B cell (primary cell): ENCODE measurements around the gene PCK2. TPM values are rescaled to one million over a fixed set of nuclear protein-coding genes. Genes with fewer than 3 reads are reported as not detected.

Experiments used
- ATAC-seq: fragments of 200-7000 bp; cut with Tn5 transposase; one replicate; pipeline ENCODE4 v1.10.0; 2021; ENCODE audit warnings: low read depth, mild to moderate bottlenecking, moderate number of reproducible peaks, moderate library complexity
- CTCF ChIA-PET: fragments of 350-600 bp; sonication (Branson Sonifier 250); formaldehyde crosslinking; loops from one replicate; lab custom pipeline; 2021; ENCODE audit warnings: antibody characterized with exemption, inconsistent platforms; lab: Charles Lee
- POLR2A ChIA-PET: fragments of 350-600 bp; sonication (Branson Sonifier 250); formaldehyde crosslinking; loops from one replicate; lab custom pipeline; 2021; ENCODE audit warnings: antibody characterized with exemption; lab: Charles Lee
- DNase-seq: peaks from one replicate; pipeline ENCODE4 v3.0.0; 2013
- H2AFZ ChIP-seq: 2 replicates; pipeline ENCODE4 v1.6.1; 2012; ENCODE audit warnings: mild to moderate bottlenecking, low read depth, low read length; ENCODE audit not compliant: insufficient read depth, poor library complexity, severe bottlenecking
- H3K27ac ChIP-seq, 2 donors: 1 replicate in 1 of 2; 2 replicates in 1 of 2; pipeline ENCODE4 v1.5.1; 2012 to 2013; ENCODE audit warnings: low read length in 2 of 2, mild to moderate bottlenecking in 2 of 2, moderate library complexity in 1 of 2
- H3K27me3 ChIP-seq, 4 experiments: fragments of 200-600 bp in 1 of 4; sonication (generic) in 1 of 4; replicated peaks in 1 of 4; 1 replicate in 2 of 4; 2 replicates in 2 of 4; pipeline versions ENCODE4 v1.6.1 to v1.7.0; 2013 to 2016; ENCODE audit warnings: low read length in 3 of 4, mild to moderate bottlenecking in 2 of 4, mixed read lengths in 1 of 4, moderate library complexity in 1 of 4; ENCODE audit not compliant: insufficient read depth in 4 of 4, control insufficient read depth in 3 of 4; ENCODE audit errors: control extremely low read depth in 1 of 4
- H3K36me3 ChIP-seq, 2 experiments: replicated peaks in 1 of 2; 1 replicate in 1 of 2; 2 replicates in 1 of 2; pipeline versions ENCODE4 v1.6.1 to v1.7.1; 2013; ENCODE audit warnings: low read length in 1 of 2; ENCODE audit not compliant: insufficient read depth in 2 of 2, control insufficient read depth in 1 of 2; ENCODE audit errors: control extremely low read depth in 1 of 2, extremely low read depth in 1 of 2
- H3K4me1 ChIP-seq, 2 donors: fragments of 200-600 bp in 1 of 2; sonication (generic) in 1 of 2; 1 replicate in 1 of 2; 2 replicates in 1 of 2; pipeline versions ENCODE4 v1.5.1 to v1.6.1; 2013 to 2017; ENCODE audit warnings: low read length in 2 of 2; ENCODE audit not compliant: control insufficient read depth in 2 of 2, insufficient read depth in 2 of 2
- H3K4me2 ChIP-seq: replicated peaks from 2 replicates; pipeline ENCODE3; 2012; ENCODE audit warnings: mild to moderate bottlenecking, low read depth, low read length; ENCODE audit not compliant: poor library complexity, severe bottlenecking
- H3K4me3 ChIP-seq, 5 experiments: fragments of 200-600 bp in 1 of 5; sonication (generic) in 1 of 5; 1 replicate in 3 of 5; 2 replicates in 2 of 5; pipeline versions ENCODE4 v1.5.1 to v1.7.0; 2011 to 2016; ENCODE audit warnings: low read length in 4 of 5, mild to moderate bottlenecking in 4 of 5, low read depth in 2 of 5, control low read depth in 1 of 5, moderate library complexity in 1 of 5; ENCODE audit not compliant: insufficient read depth in 1 of 5; ENCODE audit errors: control extremely low read depth in 1 of 5, extremely low read depth in 1 of 5
- H3K79me2 ChIP-seq: fragments of 200-600 bp; sonication (generic); one replicate; pipeline ENCODE4 v1.6.0; 2016; ENCODE audit warnings: low read length; ENCODE audit not compliant: control insufficient read depth, insufficient read depth
- H3K9ac ChIP-seq: fragments of 200-600 bp; sonication (generic); 2 replicates; pipeline ENCODE4 v1.6.1; 2017; ENCODE audit warnings: mild to moderate bottlenecking, low read length, moderate library complexity
- H3K9me3 ChIP-seq, 3 donors: one replicate each; pipeline versions ENCODE4 v1.6.1 to v1.7.1; 2013; ENCODE audit warnings: low read length in 2 of 3; ENCODE audit not compliant: control insufficient read depth in 2 of 3, insufficient read depth in 1 of 3; ENCODE audit errors: control extremely low read depth in 1 of 3
- H4K20me1 ChIP-seq: 2 replicates; pipeline ENCODE4 v1.6.0; 2012; ENCODE audit warnings: mild to moderate bottlenecking, low read length; ENCODE audit not compliant: insufficient read depth, control insufficient read depth, poor library complexity, severe bottlenecking
- H3K27ac Mint-ChIP-seq: one replicate; pipeline ENCODE4 v1.8.0; 2021; ENCODE audit warnings: mixed read lengths
- H3K27me3 Mint-ChIP-seq: one replicate; pipeline ENCODE4 v1.8.0; 2021; ENCODE audit warnings: mixed read lengths
- H3K4me1 Mint-ChIP-seq: one replicate; pipeline ENCODE4 v1.8.0; 2021; ENCODE audit warnings: mixed read lengths
- H3K4me3 Mint-ChIP-seq: one replicate; pipeline ENCODE4 v1.8.0; 2021; ENCODE audit warnings: mixed read lengths
- H3K9me3 Mint-ChIP-seq: one replicate; pipeline ENCODE4 v1.8.0; 2022; ENCODE audit warnings: mixed read lengths; ENCODE audit not compliant: insufficient read depth
- CTCF ChIP-seq: fragments of 200-600 bp; IDR thresholded peaks from one replicate; pipeline ENCODE4 v1.8.0; 2022; ENCODE audit warnings: antibody characterized with exemption, mild to moderate bottlenecking
- EZH2 ChIP-seq: IDR thresholded peaks from 2 replicates; pipeline ENCODE4 v1.6.1; 2012; ENCODE audit warnings: borderline replicate concordance, low read depth, mild to moderate bottlenecking, moderate library complexity, low read length; ENCODE audit not compliant: insufficient read depth, poor library complexity, severe bottlenecking
- WGBS: methylation state at CpG from one replicate; pipeline ENCODE4 v1.1.5; 2013; ENCODE audit warnings: missing lambda C conversion rate; ENCODE audit not compliant: insufficient coverage; 5-methylcytosine and 5-hydroxymethylcytosine counted together
- intact Hi-C: fragments of 100-400 bp; cut with micrococcal nuclease; formaldehyde crosslinking; loops from one replicate; pipeline ENCODE4 v1.10.0; 2022
- polyA plus RNA-seq: library from polyadenylated mRNA; depleted of rRNA; stranded (reverse); fragments of >200 nt; gene quantifications from 2 replicates; pipeline ENCODE4 v1.2.3, GENCODE V29; 2012
- total RNA-seq, 2 donors: library from RNA; stranded (reverse); fragments of 120-200 nt in 1 of 2; gene quantifications; 1 replicate in 1 of 2; 2 replicates in 1 of 2; pipeline versions ENCODE4 v1.2.3 to v1.2.4, GENCODE V29; 2013 to 2022

The PCK2 gene
- total and polyA plus RNA-seq, 2 donors (not counting 1 experiment from before 2014, with no cell fraction given): 40.4 to 58.4 TPM

DNA sequence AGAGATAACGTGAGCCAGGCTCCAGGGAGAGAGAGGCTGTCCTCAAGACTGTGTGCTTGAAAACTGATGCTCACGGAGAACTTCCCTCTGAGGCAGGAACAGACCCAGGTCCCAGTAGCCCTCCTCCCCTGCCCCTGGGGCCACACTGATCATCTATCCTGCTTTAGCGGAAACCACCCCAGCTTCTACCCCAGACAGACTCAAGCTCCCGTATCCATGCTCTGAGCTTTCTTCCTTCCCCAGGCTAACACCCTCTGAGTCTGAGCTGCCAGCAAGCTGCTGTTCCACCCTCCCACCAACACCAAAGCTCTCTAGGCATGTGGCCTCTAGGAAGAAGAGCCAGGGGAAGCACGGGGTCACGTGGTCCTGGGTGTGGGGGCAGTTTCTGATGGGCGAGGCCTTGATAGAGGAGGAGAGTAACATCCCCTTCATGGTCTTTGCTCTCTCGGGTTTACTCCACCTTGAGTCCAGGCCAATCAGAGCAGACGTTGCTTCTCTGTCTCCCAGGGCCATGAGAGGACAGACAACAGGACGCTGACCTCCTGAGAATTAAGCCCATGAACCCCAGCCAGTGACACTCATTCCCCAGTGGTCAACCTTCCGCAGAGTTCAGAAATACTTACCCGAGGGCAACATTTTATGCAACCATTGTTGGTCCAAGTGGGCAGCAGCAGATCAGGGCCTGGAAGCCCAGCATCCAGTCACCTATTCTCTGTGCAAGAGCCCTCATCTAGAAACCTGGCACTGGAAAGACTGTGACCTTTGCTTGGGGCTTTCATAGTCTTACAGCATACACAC is 1.4 kb downstream of the PCK2 start:
- Histone ChIP-seq H3K27me3 (no peaks in the 10 kb centered on the region), H3K4me3 (peak overlapping the region; percentile 62 to 97 (median 89)), H4K20me1 (peaks cover 7% of the 10 kb centered on the region), H3K9ac (peak overlapping the region; percentile 95), H3K9me3 (no peaks in the 10 kb centered on the region), H3K27ac (peak overlapping the region; percentile 80 to 95), H2AFZ (peak overlapping the region; percentile 92), H3K79me2 (peaks cover 33% of the 10 kb centered on the region), H3K36me3 (peaks cover 2 to 33% of the 10 kb centered on the region in 2 experiments), H3K4me1 (peaks cover 5 to 30% of the 10 kb centered on the region in 2 donors), H3K4me2 (peak overlapping the region; percentile 95)
- ATAC-seq (peak; percentile 41), DNase-seq (peak; percentile 75)
- 21% methylated on average over 10 of the region's 12 CpGs for WGBS
- ChIA-PET CTCF (interaction anchor here (0.6 to 12.1 kb wide), 12 partner anchors 10 to 212 kb away, joined by 3 to 292 read pairs (median 4); partner anchors contain the start of genes CIDEB, DCAF11, EMC9 and IPO4), POLR2A (interaction anchor here (0.6 to 4.1 kb wide), 8 partner anchors 10 to 147 kb away, joined by 3 to 35 read pairs (median 7); partner anchors contain the start of genes DCAF11, IRF9, NRL and TINF2)
- TF ChIP-seq CTCF (no peak), EZH2 (no peak)
- Mint-ChIP-seq H3K9me3 (no peaks in the 10 kb centered on the region), H3K27me3 (no peaks in the 10 kb centered on the region), H3K4me3 (peak overlapping the region; percentile 95), H3K27ac (peak overlapping the region; percentile 92), H3K4me1 (peaks cover 33% of the 10 kb centered on the region)
- intact Hi-C loops: loop anchor here (1.0 kb wide), 2 partner anchors 66 to 100 kb away; partner anchors contain the start of genes IRF9 and TM9SF1
